Neural cell (in vitro differentiated cells): ENCODE results near the gene CYP27A1. TPM values are rescaled to one million over a fixed set of nuclear protein-coding genes. Genes with fewer than 3 reads are reported as not detected.

Source experiments
- H2AFZ ChIP-seq: fragments of 200-600, 300-800 bp; sonication (generic), shearing (Covaris generic); 2 replicates; pipeline ENCODE4 v1.6.0; 2014; ENCODE audit warnings: low read depth, mild to moderate bottlenecking, antibody characterized with exemption, low read length, moderate library complexity
- H3F3A ChIP-seq: fragments of 200-600 bp; shearing (Covaris generic); 2 replicates; pipeline ENCODE4 v1.6.1; 2016; ENCODE audit warnings: mild to moderate bottlenecking, moderate library complexity, mixed read lengths, antibody characterized with exemption, low read length; ENCODE audit not compliant: insufficient read depth, poor library complexity, severe bottlenecking
- H3K27ac ChIP-seq: fragments of 200-600, 300-800 bp; sonication (generic), shearing (Covaris generic); 2 replicates; pipeline ENCODE4 v1.5.1; 2014; ENCODE audit warnings: mild to moderate bottlenecking, low read length, moderate library complexity
- H3K27me3 ChIP-seq: fragments of 300-800, 200-600 bp; sonication (generic), shearing (Covaris generic); 2 replicates; pipeline ENCODE4 v1.6.0; 2014; ENCODE audit warnings: mild to moderate bottlenecking, low read depth, low read length, moderate library complexity; ENCODE audit not compliant: insufficient read depth
- H3K36me3 ChIP-seq: fragments of 300-800, 200-600 bp; sonication (generic), shearing (Covaris generic); 2 replicates; pipeline ENCODE4 v1.5.1; 2014; ENCODE audit warnings: mild to moderate bottlenecking, antibody characterized with exemption, low read length, moderate library complexity; ENCODE audit not compliant: insufficient read depth
- H3K4me2 ChIP-seq: fragments of 300-800, 200-600 bp; sonication (generic), shearing (Covaris generic); 2 replicates; pipeline ENCODE4 v1.6.0; 2014; ENCODE audit warnings: mild to moderate bottlenecking, low read length
- H3K4me3 ChIP-seq: fragments of 300-800, 200-600 bp; sonication (generic), shearing (Covaris generic); 2 replicates; pipeline ENCODE4 v1.5.1; 2014; ENCODE audit warnings: mild to moderate bottlenecking, low read length, moderate library complexity
- H3K79me2 ChIP-seq: fragments of 200-600 bp; shearing (Covaris generic); replicated peaks from 2 replicates; pipeline ENCODE4 v1.6.0; 2014; ENCODE audit warnings: mild to moderate bottlenecking, low read length, moderate library complexity; ENCODE audit not compliant: insufficient read depth
- H3K9ac ChIP-seq: fragments of 300-800, 200-600 bp; sonication (generic), shearing (Covaris generic); 2 replicates; pipeline ENCODE4 v1.6.1; 2016; ENCODE audit warnings: mild to moderate bottlenecking, low read length, mixed read lengths
- H3K9me2 ChIP-seq: fragments of 200-600 bp; shearing (Covaris generic); 2 replicates; pipeline ENCODE4 v1.6.1; 2016; ENCODE audit warnings: mild to moderate bottlenecking, low read length, mixed read lengths; ENCODE audit not compliant: insufficient read depth
- H3K9me3 ChIP-seq: fragments of 200-600, 300-800 bp; sonication (generic), shearing (Covaris generic); 2 replicates; pipeline ENCODE4 v1.6.1; 2016; ENCODE audit warnings: mild to moderate bottlenecking, mixed run types, low read length, moderate library complexity, mixed read lengths
- H4K20me1 ChIP-seq: fragments of 200-600 bp; shearing (Covaris generic); 2 replicates; pipeline ENCODE4 v1.6.1; 2016; ENCODE audit warnings: mild to moderate bottlenecking, mixed run types; ENCODE audit not compliant: insufficient read depth
- CTCF ChIP-seq: fragments of 450-650 bp; IDR thresholded peaks from 2 replicates; pipeline ENCODE4 v1.5.1; 2014; ENCODE audit warnings: antibody characterized with exemption, mild to moderate bottlenecking, moderate library complexity; ENCODE audit not compliant: poor library complexity, severe bottlenecking
- EP300 ChIP-seq: fragments of 450-650 bp; conservative IDR thresholded peaks from 2 replicates; pipeline ENCODE4 v1.6.1; 2014; ENCODE audit warnings: antibody characterized with exemption, mild to moderate bottlenecking, moderate library complexity; ENCODE audit not compliant: poor library complexity, severe bottlenecking
- EZH2 ChIP-seq: fragments of 200-600, 300-800 bp; shearing (Covaris generic), sonication (generic); IDR thresholded peaks from 2 replicates; pipeline ENCODE4 v1.6.1; 2014; ENCODE audit warnings: antibody characterized with exemption, low read length, borderline replicate concordance, mild to moderate bottlenecking; ENCODE audit not compliant: insufficient read depth, poor library complexity, severe bottlenecking
- MXI1 ChIP-seq: fragments of 450-650 bp; conservative IDR thresholded peaks from 2 replicates; pipeline ENCODE4 v1.6.1; 2014; ENCODE audit warnings: antibody characterized with exemption, mild to moderate bottlenecking; ENCODE audit not compliant: poor library complexity, severe bottlenecking
- POLR2AphosphoS5 ChIP-seq: IDR thresholded peaks from 2 replicates; pipeline ENCODE4 v1.6.1; 2012
- RAD21 ChIP-seq: fragments of 450-650 bp; conservative IDR thresholded peaks from 2 replicates; pipeline ENCODE4 v1.6.1; 2014; ENCODE audit warnings: antibody characterized with exemption, mild to moderate bottlenecking, moderate library complexity
- REST ChIP-seq: IDR thresholded peaks from 2 replicates; pipeline ENCODE4 v1.6.1; 2012; ENCODE audit warnings: borderline replicate concordance
- SMC3 ChIP-seq: fragments of 450-650 bp; conservative IDR thresholded peaks from 2 replicates; pipeline ENCODE4 v1.6.1; 2014; ENCODE audit warnings: antibody characterized with exemption, mild to moderate bottlenecking, moderate library complexity; ENCODE audit not compliant: poor library complexity
- TAF1 ChIP-seq: IDR thresholded peaks from 2 replicates; pipeline ENCODE4 v1.6.1; 2012; ENCODE audit warnings: low read depth
- polyA plus RNA-seq: library from polyadenylated mRNA; depleted of rRNA; stranded (reverse); fragments of >200 nt; gene quantifications from 2 replicates; pipeline ENCODE4 v1.2.3, GENCODE V29; 2014

Gene CYP27A1
- polyA plus RNA-seq, 1 donor from 2014 or later = not detected

- Histone ChIP-seq H3K9me3 (no peaks in the 10 kb centered on the region), H2AFZ (no peak overlapping the region), H3K4me3 (no peak overlapping the region), H3K27ac (no peak overlapping the region), H4K20me1 (no peaks in the 10 kb centered on the region), H3K4me2 (no peak overlapping the region), H3K79me2 (no peaks in the 10 kb centered on the region), H3K36me3 (no peaks in the 10 kb centered on the region), H3K9ac (no peak overlapping the region), H3K27me3 (peaks cover 97% of the 10 kb centered on the region), H3K9me2 (no peaks in the 10 kb centered on the region), H3F3A (no peaks in the 10 kb centered on the region)
- TF ChIP-seq POLR2AphosphoS5 = no peak
- no peak for TF ChIP-seq CTCF
- TF ChIP-seq REST = no peak
- no peak for TF ChIP-seq SMC3
- no peak for TF ChIP-seq EZH2
- TF ChIP-seq RAD21 = no peak
- no peak for TF ChIP-seq TAF1
- no peak for TF ChIP-seq MXI1
- TF ChIP-seq EP300 = no peak
Observed at GRCh38 chr2:218857371-218858137, 75.6 kb downstream of the CYP27A1 start.

GRCh38 chr2:218858138-218858445 is 76.1 kb downstream of the CYP27A1 start:
- TF ChIP-seq CTCF = no peak
- TF ChIP-seq TAF1 = no peak
- TF ChIP-seq RAD21 = no peak
- TF ChIP-seq REST = no peak
- no peak for TF ChIP-seq EP300
- TF ChIP-seq MXI1 = no peak
- no peak for TF ChIP-seq POLR2AphosphoS5
- no peak for TF ChIP-seq SMC3
- TF ChIP-seq EZH2 = no peak
- H3K4me2 ChIP-seq = no peak overlapping the region

More at GRCh38 chr2:218858138-218858445, 76.1 kb downstream of the CYP27A1 start:
- H3K9ac ChIP-seq = no peak overlapping the region
- no peaks in the 10 kb centered on the region for H3K36me3 ChIP-seq
- no peaks in the 10 kb centered on the region for H3K79me2 ChIP-seq
- no peak overlapping the region for H2AFZ ChIP-seq
- H4K20me1 ChIP-seq = no peaks in the 10 kb centered on the region
- H3F3A ChIP-seq = no peaks in the 10 kb centered on the region
- H3K27me3 ChIP-seq = peaks cover 97% of the 10 kb centered on the region
- no peaks in the 10 kb centered on the region for H3K9me2 ChIP-seq
- H3K4me3 ChIP-seq = no peak overlapping the region
- H3K9me3 ChIP-seq = no peaks in the 10 kb centered on the region
- no peak overlapping the region for H3K27ac ChIP-seq
